ENCODE results near the gene PHACTR4. TPM values are rescaled to one million over a fixed set of nuclear protein-coding genes. Genes with fewer than 3 reads are reported as not detected.

PHACTR4 gene
- total and polyA plus RNA-seq, 2 of the 13 experiments (the other 11 are each of a cell fraction or from before 2014, with no cell fraction given): 13.9 to 17.1 TPM

DNA sequence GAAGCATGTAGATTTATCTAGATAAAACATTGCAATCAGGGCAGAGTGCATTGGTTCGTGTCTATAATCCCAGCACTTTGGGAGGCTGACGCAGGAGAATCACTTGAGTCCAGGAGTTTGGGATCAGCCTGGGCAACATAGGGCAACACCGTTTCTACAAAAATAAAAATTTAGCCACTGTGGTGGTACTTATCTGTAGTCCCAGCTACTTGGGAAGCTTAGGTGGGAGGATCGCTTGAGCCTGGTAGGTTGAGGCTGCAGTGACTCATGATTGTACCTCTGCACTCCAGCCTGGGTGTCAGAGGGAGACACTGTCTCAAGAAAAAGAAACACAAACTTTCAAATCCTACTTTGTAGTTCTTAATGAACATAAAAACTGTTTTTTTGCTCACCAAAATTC lies 72.1 kb downstream of the PHACTR4 start:
- BruUV-seq (replicated peaks): no TSS peak
- 99% methylated on average over 4 of the region's 4 CpGs for WGBS (ENCODE audit: low lambda C conversion rate)
- intact Hi-C loops (cut with micrococcal nuclease; ENCODE audit: unreplicated experiment) (no loop called here), in situ Hi-C loops (cut with HindIII; ENCODE audit: extremely low pct_ligation_motif_present, low pct_unique_long_range_greater_than_20kb) (no loop called here)
- Histone ChIP-seq H2AFZ (ENCODE audit: low read length) (no peak overlapping the region), H3K36me3 (replicated peaks in 1 of 2; ENCODE audit: control insufficient read depth in 1 of 2, insufficient read depth in 2 of 2, low read length in 2 of 2) (0 out of 5 replicates have a peak, but pooled peaks cover 0 to 3% of the 10 kb centered on the region in 2 experiments), H3K9me3 (ENCODE audit: low read length) (no peaks in the 10 kb centered on the region), H3K27me3 (ENCODE audit: control insufficient read depth in 1 of 2, insufficient read depth in 2 of 2, low read length in 2 of 2) (no peaks in the 10 kb centered on the region), H3K27ac (ENCODE audit: extremely low read length, insufficient read depth, low read length) (no peak overlapping the region), H4K20me1 (ENCODE audit: insufficient read depth, low read length) (peaks cover 13% of the 10 kb centered on the region), H3K79me2 (ENCODE audit: insufficient read depth, low read length) (peaks cover 39% of the 10 kb centered on the region), H3K4me1 (ENCODE audit: insufficient read depth, low read length) (peaks cover 25% of the 10 kb centered on the region), H3K4me2 (ENCODE audit: low read depth, low read length) (no peak overlapping the region), H3K9ac (ENCODE audit: insufficient read depth, low read depth, low read length) (no peak overlapping the region), H3K4me3 (replicated peaks in 1 of 3; ENCODE audit: insufficient read depth in 1 of 3, low read depth in 2 of 3, low read length in 3 of 3) (no peak overlapping the region)
- POLR2A ChIA-PET: interaction anchor here (0.6 kb wide), 1 partner anchor 117 kb away, joined by 3 read pairs; no protein-coding TSS in a partner anchor
- FAIRE-seq (no peak), DNase-seq (ENCODE audit: low spot score) (no peak), ATAC-seq (no peak)
- CTCF ChIA-PET (ENCODE audit: low intra/inter-chr PET ratio, low total read pairs): no interaction called here
- TF ChIP-seq GATAD2A (CRISPR knock-in tag; IDR thresholded peaks at IDR 0.05) (no peak), HDAC1 (CRISPR knock-in tag; IDR thresholded peaks at IDR 0.05) (no peak), STAG1 (CRISPR knock-in tag; IDR thresholded peaks at IDR 0.05) (no peak), ZMAT3 (CRISPR knock-in tag; conservative IDR thresholded peaks at IDR 0.05) (no peak), ZNF12 (CRISPR knock-in tag; IDR thresholded peaks at IDR 0.05) (no peak), NFKBIZ (CRISPR knock-in tag; IDR thresholded peaks at IDR 0.05) (no peak), NFIC (IDR thresholded peaks at IDR 0.05; ENCODE audit: low read length) (no peak), JUN (CRISPR knock-in tag; IDR thresholded peaks at IDR 0.05) (no peak), ZNF30 (CRISPR knock-in tag; IDR thresholded peaks at IDR 0.05) (no peak), CEBPB (IDR thresholded peaks at IDR 0.05; ENCODE audit: borderline replicate concordance, low read depth, low read length) (no peak), DMAP1 (CRISPR knock-in tag; IDR thresholded peaks at IDR 0.05) (no peak)
- TF ChIP-seq, protein P1, sequence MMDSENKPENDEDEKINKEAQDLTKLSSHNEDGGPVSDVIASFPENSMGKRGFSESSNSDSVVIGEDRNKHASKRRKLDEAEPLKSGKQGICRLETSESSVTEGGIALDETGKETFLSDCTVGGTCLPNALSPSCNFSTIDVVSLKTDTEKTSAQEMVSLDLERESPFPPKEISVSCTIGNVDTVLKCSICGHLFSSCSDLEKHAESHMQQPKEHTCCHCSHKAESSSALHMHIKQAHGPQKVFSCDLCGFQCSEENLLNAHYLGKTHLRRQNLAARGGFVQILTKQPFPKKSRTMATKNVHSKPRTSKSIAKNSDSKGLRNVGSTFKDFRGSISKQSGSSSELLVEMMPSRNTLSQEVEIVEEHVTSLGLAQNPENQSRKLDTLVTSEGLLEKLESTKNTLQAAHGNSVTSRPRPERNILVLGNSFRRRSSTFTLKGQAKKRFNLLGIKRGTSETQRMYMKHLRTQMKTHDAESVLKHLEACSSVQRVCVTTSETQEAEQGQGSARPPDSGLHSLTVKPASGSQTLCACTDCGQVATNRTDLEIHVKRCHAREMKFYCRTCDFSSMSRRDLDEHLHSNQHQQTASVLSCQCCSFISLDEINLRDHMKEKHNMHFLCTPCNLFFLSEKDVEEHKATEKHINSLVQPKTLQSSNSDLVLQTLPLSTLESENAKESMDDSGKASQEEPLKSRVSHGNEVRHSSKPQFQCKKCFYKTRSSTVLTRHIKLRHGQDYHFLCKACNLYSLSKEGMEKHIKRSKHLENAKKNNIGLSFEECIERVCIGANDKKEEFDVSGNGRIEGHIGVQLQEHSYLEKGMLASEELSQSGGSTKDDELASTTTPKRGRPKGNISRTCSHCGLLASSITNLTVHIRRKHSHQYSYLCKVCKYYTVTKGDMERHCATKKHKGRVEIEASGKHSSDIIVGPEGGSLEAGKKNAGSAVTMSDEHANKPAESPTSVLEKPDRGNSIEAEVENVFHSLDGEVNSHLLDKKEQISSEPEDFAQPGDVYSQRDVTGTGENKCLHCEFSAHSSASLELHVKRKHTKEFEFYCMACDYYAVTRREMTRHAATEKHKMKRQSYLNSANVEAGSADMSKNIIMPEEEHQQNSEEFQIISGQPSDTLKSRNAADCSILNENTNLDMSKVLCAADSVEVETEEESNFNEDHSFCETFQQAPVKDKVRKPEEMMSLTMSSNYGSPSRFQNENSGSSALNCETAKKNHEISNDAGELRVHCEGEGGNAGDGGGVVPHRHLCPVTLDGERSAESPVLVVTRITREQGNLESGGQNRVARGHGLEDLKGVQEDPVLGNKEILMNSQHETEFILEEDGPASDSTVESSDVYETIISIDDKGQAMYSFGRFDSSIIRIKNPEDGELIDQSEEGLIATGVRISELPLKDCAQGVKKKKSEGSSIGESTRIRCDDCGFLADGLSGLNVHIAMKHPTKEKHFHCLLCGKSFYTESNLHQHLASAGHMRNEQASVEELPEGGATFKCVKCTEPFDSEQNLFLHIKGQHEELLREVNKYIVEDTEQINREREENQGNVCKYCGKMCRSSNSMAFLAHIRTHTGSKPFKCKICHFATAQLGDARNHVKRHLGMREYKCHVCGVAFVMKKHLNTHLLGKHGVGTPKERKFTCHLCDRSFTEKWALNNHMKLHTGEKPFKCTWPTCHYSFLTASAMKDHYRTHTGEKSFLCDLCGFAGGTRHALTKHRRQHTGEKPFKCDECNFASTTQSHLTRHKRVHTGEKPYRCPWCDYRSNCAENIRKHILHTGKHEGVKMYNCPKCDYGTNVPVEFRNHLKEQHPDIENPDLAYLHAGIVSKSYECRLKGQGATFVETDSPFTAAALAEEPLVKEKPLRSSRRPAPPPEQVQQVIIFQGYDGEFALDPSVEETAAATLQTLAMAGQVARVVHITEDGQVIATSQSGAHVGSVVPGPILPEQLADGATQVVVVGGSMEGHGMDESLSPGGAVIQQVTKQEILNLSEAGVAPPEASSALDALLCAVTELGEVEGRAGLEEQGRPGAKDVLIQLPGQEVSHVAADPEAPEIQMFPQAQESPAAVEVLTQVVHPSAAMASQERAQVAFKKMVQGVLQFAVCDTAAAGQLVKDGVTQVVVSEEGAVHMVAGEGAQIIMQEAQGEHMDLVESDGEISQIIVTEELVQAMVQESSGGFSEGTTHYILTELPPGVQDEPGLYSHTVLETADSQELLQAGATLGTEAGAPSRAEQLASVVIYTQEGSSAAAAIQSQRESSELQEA (CRISPR knock-in tag; IDR thresholded peaks at IDR 0.05; ENCODE audit: not compliant biosample characterization): no peak
- TF ChIP-seq, protein P2, sequence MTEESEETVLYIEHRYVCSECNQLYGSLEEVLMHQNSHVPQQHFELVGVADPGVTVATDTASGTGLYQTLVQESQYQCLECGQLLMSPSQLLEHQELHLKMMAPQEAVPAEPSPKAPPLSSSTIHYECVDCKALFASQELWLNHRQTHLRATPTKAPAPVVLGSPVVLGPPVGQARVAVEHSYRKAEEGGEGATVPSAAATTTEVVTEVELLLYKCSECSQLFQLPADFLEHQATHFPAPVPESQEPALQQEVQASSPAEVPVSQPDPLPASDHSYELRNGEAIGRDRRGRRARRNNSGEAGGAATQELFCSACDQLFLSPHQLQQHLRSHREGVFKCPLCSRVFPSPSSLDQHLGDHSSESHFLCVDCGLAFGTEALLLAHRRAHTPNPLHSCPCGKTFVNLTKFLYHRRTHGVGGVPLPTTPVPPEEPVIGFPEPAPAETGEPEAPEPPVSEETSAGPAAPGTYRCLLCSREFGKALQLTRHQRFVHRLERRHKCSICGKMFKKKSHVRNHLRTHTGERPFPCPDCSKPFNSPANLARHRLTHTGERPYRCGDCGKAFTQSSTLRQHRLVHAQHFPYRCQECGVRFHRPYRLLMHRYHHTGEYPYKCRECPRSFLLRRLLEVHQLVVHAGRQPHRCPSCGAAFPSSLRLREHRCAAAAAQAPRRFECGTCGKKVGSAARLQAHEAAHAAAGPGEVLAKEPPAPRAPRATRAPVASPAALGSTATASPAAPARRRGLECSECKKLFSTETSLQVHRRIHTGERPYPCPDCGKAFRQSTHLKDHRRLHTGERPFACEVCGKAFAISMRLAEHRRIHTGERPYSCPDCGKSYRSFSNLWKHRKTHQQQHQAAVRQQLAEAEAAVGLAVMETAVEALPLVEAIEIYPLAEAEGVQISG (CRISPR knock-in tag; IDR thresholded peaks at IDR 0.05): no peak
